Fibroblast of lung (primary cell): ENCODE results near the gene LDLRAD4. TPM values are rescaled to one million over a fixed set of nuclear protein-coding genes. Genes with fewer than 3 reads are reported as not detected.

Experiments
- DNase-seq, 2 donors: peaks; one replicate each; pipeline versions ENCODE4 v3.0.0 to v3.0.0-alpha.2; 2010; ENCODE audit warnings: low read depth in 2 of 2
- H2AFZ ChIP-seq: 2 replicates; pipeline ENCODE4 v1.5.1; 2012; ENCODE audit warnings: low read length, control low read depth, inconsistent platforms
- H3K27ac ChIP-seq: 2 replicates; pipeline ENCODE4 v1.5.1; 2011; ENCODE audit warnings: low read length, control low read depth; ENCODE audit not compliant: insufficient read depth
- H3K27me3 ChIP-seq: 2 replicates; pipeline ENCODE4 v1.5.1; 2011; ENCODE audit warnings: mild to moderate bottlenecking, low read length; ENCODE audit not compliant: control insufficient read depth, insufficient read depth
- H3K36me3 ChIP-seq: 2 replicates; pipeline ENCODE4 v1.5.1; 2011; ENCODE audit warnings: low read length; ENCODE audit not compliant: control insufficient read depth, insufficient read depth
- H3K4me1 ChIP-seq: 2 replicates; pipeline ENCODE4 v1.5.1; 2011; ENCODE audit warnings: low read length; ENCODE audit not compliant: control insufficient read depth, insufficient read depth; ENCODE audit errors: extremely low read depth
- H3K4me2 ChIP-seq: 2 replicates; pipeline ENCODE4 v1.5.1; 2011; ENCODE audit warnings: low read length, control low read depth; ENCODE audit not compliant: insufficient read depth; ENCODE audit errors: extremely low read depth
- H3K4me3 ChIP-seq, 4 experiments: fragments of 200-600 bp in 1 of 4; sonication (generic) in 1 of 4; replicated peaks in 1 of 4; 2 replicates each; pipeline ENCODE4 v1.5.1; 2011 to 2016; ENCODE audit warnings: low read length in 4 of 4, low read depth in 3 of 4, mild to moderate bottlenecking in 3 of 4, control low read depth in 2 of 4, inconsistent platforms in 1 of 4, mixed read lengths in 1 of 4; ENCODE audit not compliant: insufficient read depth in 1 of 4; ENCODE audit errors: control extremely low read depth in 1 of 4
- H3K79me2 ChIP-seq: 2 replicates; pipeline ENCODE4 v1.5.1; 2012; ENCODE audit warnings: mild to moderate bottlenecking, low read length, inconsistent platforms; ENCODE audit not compliant: control insufficient read depth, insufficient read depth
- H3K9ac ChIP-seq: 2 replicates; pipeline ENCODE4 v1.5.1; 2011; ENCODE audit warnings: mild to moderate bottlenecking, low read length, control low read depth; ENCODE audit not compliant: insufficient read depth
- H3K9me3 ChIP-seq: 2 replicates; pipeline ENCODE4 v1.5.1; 2012; ENCODE audit warnings: low read depth, low read length; ENCODE audit not compliant: control insufficient read depth, insufficient read depth
- H4K20me1 ChIP-seq: 2 replicates; pipeline ENCODE4 v1.5.1; 2011; ENCODE audit warnings: low read length; ENCODE audit not compliant: control insufficient read depth, insufficient read depth; ENCODE audit errors: extremely low read depth
- EZH2 ChIP-seq: IDR thresholded peaks from 2 replicates; pipeline ENCODE4 v1.5.1; 2012; ENCODE audit warnings: low read length, control low read depth, mild to moderate bottlenecking; ENCODE audit errors: missing control alignments
- polyA plus RNA-seq, 2 donors: library from polyadenylated mRNA; depleted of rRNA in 1 of 2; stranded (reverse) in 1 of 2; unstranded in 1 of 2; fragments of >200 nt; gene quantifications; 2 replicates each; pipeline ENCODE4 v1.2.1, GENCODE V29; 2011 to 2012; ENCODE audit warnings: missing spikeins in 1 of 2
- total RNA-seq: library from RNA; depleted of rRNA; stranded (reverse); fragments of >200 nt; gene quantifications from 2 replicates; pipeline ENCODE4 v1.2.1, GENCODE V29; 2014
- TF ChIP-seq, protein P1 (sequence below), 2 donors: IDR thresholded peaks in 1 of 2; conservative IDR thresholded peaks in 1 of 2; 1 replicate in 1 of 2; 2 replicates in 1 of 2; pipeline ENCODE4 v1.5.1; 2011 to 2012; ENCODE audit warnings: low read length in 2 of 2, control low read depth in 1 of 2, inconsistent platforms in 1 of 2, low read depth in 1 of 2, mild to moderate bottlenecking in 1 of 2

The LDLRAD4 gene
- total and polyA plus RNA-seq, 2 donors (not counting 1 experiment from before 2014, with no cell fraction given), result not detected

DNA sequence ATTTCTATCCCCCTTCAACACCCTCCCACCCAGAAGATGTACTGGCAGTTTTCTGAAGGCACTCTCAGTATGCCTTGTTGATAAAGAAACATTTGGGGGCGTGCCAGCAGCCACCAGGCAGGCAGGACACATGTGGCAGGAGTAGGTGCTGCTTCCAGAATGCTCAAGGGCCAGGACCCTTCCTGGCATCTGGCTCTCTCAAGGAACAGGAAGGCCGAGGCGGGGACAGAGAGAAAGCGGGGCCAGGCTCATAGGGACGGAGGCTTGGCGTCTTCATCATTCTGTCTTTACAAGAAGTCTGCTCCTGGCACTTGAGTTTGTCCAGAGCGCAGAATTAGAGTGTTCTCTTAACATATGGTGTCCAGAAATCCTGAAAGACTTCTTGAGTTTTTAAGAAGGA, 386.2 kb downstream of the LDLRAD4 start:
- Histone ChIP-seq H3K9me3 (no peaks in the 10 kb centered on the region), H3K36me3 (no peaks in the 10 kb centered on the region), H4K20me1 (no peaks in the 10 kb centered on the region), H3K4me2 (no peak overlapping the region), H3K27me3 (no peaks in the 10 kb centered on the region), H3K9ac (no peak overlapping the region), H3K27ac (no peak overlapping the region), H2AFZ (no peak overlapping the region), H3K79me2 (no peaks in the 10 kb centered on the region), H3K4me3 (no peak overlapping the region), H3K4me1 (no peaks in the 10 kb centered on the region)
- TF ChIP-seq EZH2, result no peak
- TF ChIP-seq, protein P1, sequence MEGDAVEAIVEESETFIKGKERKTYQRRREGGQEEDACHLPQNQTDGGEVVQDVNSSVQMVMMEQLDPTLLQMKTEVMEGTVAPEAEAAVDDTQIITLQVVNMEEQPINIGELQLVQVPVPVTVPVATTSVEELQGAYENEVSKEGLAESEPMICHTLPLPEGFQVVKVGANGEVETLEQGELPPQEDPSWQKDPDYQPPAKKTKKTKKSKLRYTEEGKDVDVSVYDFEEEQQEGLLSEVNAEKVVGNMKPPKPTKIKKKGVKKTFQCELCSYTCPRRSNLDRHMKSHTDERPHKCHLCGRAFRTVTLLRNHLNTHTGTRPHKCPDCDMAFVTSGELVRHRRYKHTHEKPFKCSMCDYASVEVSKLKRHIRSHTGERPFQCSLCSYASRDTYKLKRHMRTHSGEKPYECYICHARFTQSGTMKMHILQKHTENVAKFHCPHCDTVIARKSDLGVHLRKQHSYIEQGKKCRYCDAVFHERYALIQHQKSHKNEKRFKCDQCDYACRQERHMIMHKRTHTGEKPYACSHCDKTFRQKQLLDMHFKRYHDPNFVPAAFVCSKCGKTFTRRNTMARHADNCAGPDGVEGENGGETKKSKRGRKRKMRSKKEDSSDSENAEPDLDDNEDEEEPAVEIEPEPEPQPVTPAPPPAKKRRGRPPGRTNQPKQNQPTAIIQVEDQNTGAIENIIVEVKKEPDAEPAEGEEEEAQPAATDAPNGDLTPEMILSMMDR (conservative IDR thresholded peaks at IDR 0.05 in 1 of 2, IDR thresholded peaks at IDR 0.05 in 1 of 2; ENCODE audit: low read depth in 1 of 2, low read length in 2 of 2), result no peak
- no peak for DNase-seq

DNA sequence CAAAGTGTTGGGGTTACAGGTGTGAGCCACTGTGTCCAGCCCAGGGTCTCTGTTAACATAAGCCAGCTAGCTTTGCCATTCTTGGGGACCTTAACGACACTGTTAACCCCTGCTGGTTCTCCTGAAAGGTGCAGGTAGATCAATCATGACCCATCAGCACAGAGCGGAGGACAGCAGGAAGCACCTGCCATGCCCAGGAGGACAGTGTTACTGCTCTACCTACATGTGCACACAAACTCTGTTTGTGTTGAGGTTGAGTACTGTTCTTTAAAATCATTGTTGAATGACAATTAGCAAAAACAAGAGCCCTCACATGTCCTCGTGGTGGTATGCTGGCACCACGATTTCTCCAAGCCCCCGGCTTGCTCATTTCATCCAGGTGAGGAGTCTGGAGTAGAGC, 386.9 kb downstream of the LDLRAD4 start:
- Histone ChIP-seq H2AFZ (no peak overlapping the region), H3K9ac (no peak overlapping the region), H3K27ac (no peak overlapping the region), H3K4me2 (no peak overlapping the region), H3K9me3 (no peaks in the 10 kb centered on the region), H3K4me3 (no peak overlapping the region), H3K27me3 (no peaks in the 10 kb centered on the region), H3K4me1 (no peaks in the 10 kb centered on the region), H3K79me2 (no peaks in the 10 kb centered on the region), H4K20me1 (no peaks in the 10 kb centered on the region), H3K36me3 (no peaks in the 10 kb centered on the region)
- DNase-seq, result no peak
- no peak for TF ChIP-seq EZH2
- TF ChIP-seq, protein P1 (conservative IDR thresholded peaks at IDR 0.05 in 1 of 2, IDR thresholded peaks at IDR 0.05 in 1 of 2; ENCODE audit: low read depth in 1 of 2, low read length in 2 of 2), result no peak

- no peak overlapping the region for H3K4me2 ChIP-seq
- no peaks in the 10 kb centered on the region for H4K20me1 ChIP-seq
- no peaks in the 10 kb centered on the region for H3K9me3 ChIP-seq
- H3K9ac ChIP-seq, result no peak overlapping the region
- TF ChIP-seq, protein P1 (conservative IDR thresholded peaks at IDR 0.05 in 1 of 2, IDR thresholded peaks at IDR 0.05 in 1 of 2; ENCODE audit: low read depth in 1 of 2, low read length in 2 of 2), result no peak
- TF ChIP-seq EZH2, result no peak
- H3K4me1 ChIP-seq, result no peaks in the 10 kb centered on the region
- H3K27me3 ChIP-seq, result no peaks in the 10 kb centered on the region
- DNase-seq, result no peak
- no peaks in the 10 kb centered on the region for H3K36me3 ChIP-seq
- H3K4me3 ChIP-seq, result no peak overlapping the region
- H3K27ac ChIP-seq, result no peak overlapping the region
- H2AFZ ChIP-seq, result no peak overlapping the region
- H3K79me2 ChIP-seq, result no peaks in the 10 kb centered on the region
These were observed 387.3 kb downstream of the LDLRAD4 start for GRCh38 chr18:13605901-13606300.
